Neuronal stem cell (in vitro differentiated cells): ENCODE measurements around the gene RASSF7.

Experiments used
- DNase-seq: peaks from one replicate; pipeline ENCODE4 v3.0.0-alpha.2; 2013; ENCODE audit warnings: low spot score
- H2AFZ ChIP-seq: one replicate; pipeline ENCODE4 v1.6.1; 2013; ENCODE audit warnings: mild to moderate bottlenecking, low read length, inconsistent platforms
- H2AK5ac ChIP-seq: 2 replicates; pipeline ENCODE4 v1.6.1; 2013; ENCODE audit warnings: low read depth, mild to moderate bottlenecking, inconsistent platforms, low read length, moderate library complexity, mixed read lengths
- H2BK120ac ChIP-seq: 2 replicates; pipeline ENCODE4 v1.6.1; 2013; ENCODE audit warnings: low read depth, mild to moderate bottlenecking, inconsistent platforms, low read length, moderate library complexity, mixed read lengths
- H2BK12ac ChIP-seq: one replicate; pipeline ENCODE4 v1.6.1; 2013; ENCODE audit warnings: low read length, inconsistent platforms
- H2BK15ac ChIP-seq: 2 replicates; pipeline ENCODE4 v1.6.1; 2013; ENCODE audit warnings: mild to moderate bottlenecking, low read length, inconsistent platforms, mixed read lengths
- H2BK5ac ChIP-seq: one replicate; pipeline ENCODE4 v1.6.1; 2013; ENCODE audit warnings: inconsistent platforms, mild to moderate bottlenecking, low read length, moderate library complexity
- H3K14ac ChIP-seq: one replicate; pipeline ENCODE4 v1.6.1; 2013; ENCODE audit warnings: low read length, inconsistent platforms
- H3K18ac ChIP-seq: 2 replicates; pipeline ENCODE4 v1.6.1; 2013; ENCODE audit warnings: low read length, inconsistent platforms
- H3K23ac ChIP-seq: 2 replicates; pipeline ENCODE4 v1.6.1; 2013; ENCODE audit warnings: low read depth, mild to moderate bottlenecking, mixed read lengths, low read length, inconsistent platforms; ENCODE audit not compliant: poor library complexity
- H3K27ac ChIP-seq: replicated peaks from 3 replicates; pipeline ENCODE4 v1.5.1; 2013; ENCODE audit warnings: low read length, inconsistent platforms
- H3K27me3 ChIP-seq, 3 experiments: 2 replicates each; pipeline ENCODE4 v1.6.1; 2013; ENCODE audit warnings: low read length in 3 of 3, mild to moderate bottlenecking in 2 of 3, inconsistent platforms in 1 of 3, low read depth in 1 of 3, mixed read lengths in 1 of 3, moderate library complexity in 1 of 3; ENCODE audit not compliant: control insufficient read depth in 3 of 3, insufficient read depth in 3 of 3
- H3K36me3 ChIP-seq, 2 donors: replicated peaks in 1 of 2; 2 replicates each; pipeline ENCODE4 v1.6.1; 2013; ENCODE audit warnings: low read length in 2 of 2; ENCODE audit not compliant: control insufficient read depth in 2 of 2, insufficient read depth in 2 of 2
- H3K4ac ChIP-seq: 2 replicates; pipeline ENCODE4 v1.6.1; 2013; ENCODE audit warnings: inconsistent platforms, mild to moderate bottlenecking, low read length, moderate library complexity
- H3K4me1 ChIP-seq, 2 donors: 1 replicate in 1 of 2; 2 replicates in 1 of 2; pipeline ENCODE4 v1.6.1; 2013; ENCODE audit warnings: low read length in 2 of 2, low read depth in 1 of 2; ENCODE audit not compliant: control insufficient read depth in 2 of 2, insufficient read depth in 1 of 2
- H3K4me2 ChIP-seq: one replicate; pipeline ENCODE4 v1.6.1; 2013; ENCODE audit warnings: mild to moderate bottlenecking, low read length, inconsistent platforms; ENCODE audit not compliant: insufficient read depth, poor library complexity, severe bottlenecking
- H3K4me3 ChIP-seq, 2 donors: 2 replicates each; pipeline ENCODE4 v1.5.1; 2013; ENCODE audit warnings: low read length in 2 of 2, mild to moderate bottlenecking in 2 of 2, inconsistent platforms in 1 of 2, moderate library complexity in 1 of 2
- H3K79me1 ChIP-seq: one replicate; pipeline ENCODE4 v1.6.1; 2013; ENCODE audit warnings: low read depth, mild to moderate bottlenecking, inconsistent platforms, low read length, moderate library complexity
- H3K9ac ChIP-seq: one replicate; pipeline ENCODE4 v1.6.1; 2013; ENCODE audit warnings: mild to moderate bottlenecking, low read depth, low read length, inconsistent platforms; ENCODE audit not compliant: poor library complexity
- H3K9me3 ChIP-seq, 2 donors: replicated peaks in 1 of 2; 2 replicates each; pipeline versions ENCODE3 to v1.6.1; 2013; ENCODE audit warnings: low read length in 2 of 2, mild to moderate bottlenecking in 2 of 2, inconsistent platforms in 1 of 2, low read depth in 1 of 2, mixed read lengths in 1 of 2, moderate library complexity in 1 of 2; ENCODE audit not compliant: control insufficient read depth in 2 of 2, insufficient read depth in 1 of 2
- H4K8ac ChIP-seq: one replicate; pipeline ENCODE4 v1.6.1; 2013; ENCODE audit warnings: low read depth, mild to moderate bottlenecking, inconsistent platforms, low read length, moderate library complexity
- H4K91ac ChIP-seq: one replicate; pipeline ENCODE4 v1.6.1; 2013; ENCODE audit warnings: low read length, low read depth, mild to moderate bottlenecking, inconsistent platforms; ENCODE audit not compliant: poor library complexity
- WGBS, 2 donors: extraction: QIAGEN DNeasy Blood & Tissue Kit; methylation state at CpG; one replicate each; pipeline ENCODE4 v1.1.7; 2013; ENCODE audit warnings: missing lambda C conversion rate in 2 of 2, mixed read lengths in 1 of 2; ENCODE audit not compliant: insufficient read length in 2 of 2, insufficient replicate concordance in 1 of 2; ENCODE audit errors: extremely low coverage in 2 of 2; 5-methylcytosine and 5-hydroxymethylcytosine counted together

RASSF7 gene

DNA sequence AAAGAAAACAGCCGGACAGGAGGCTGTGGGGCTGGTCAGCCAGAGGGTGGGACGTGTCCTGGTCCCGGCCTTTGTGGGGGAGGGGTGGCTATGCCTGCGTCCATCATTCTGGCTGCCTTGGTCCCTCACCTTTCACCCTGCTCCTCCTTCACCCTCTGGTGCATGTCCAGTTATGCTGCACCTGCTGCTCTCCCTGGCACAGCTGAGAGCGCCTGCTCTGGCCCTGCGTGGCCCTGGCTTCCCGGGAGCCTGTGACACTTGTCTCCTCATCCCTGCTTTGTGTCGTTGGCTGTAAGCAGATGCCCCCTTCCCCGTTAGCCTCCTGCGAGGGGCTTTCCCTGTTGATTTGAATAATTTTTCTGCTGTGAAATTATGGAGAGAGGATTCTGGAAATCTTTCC, 32.1 kb downstream of the RASSF7 start:
- Histone ChIP-seq H3K27ac (no peak overlapping the region), H3K4me3 (no peak overlapping the region), H2BK12ac (no peak overlapping the region), H3K23ac (no peak overlapping the region), H3K27me3 (no peaks in the 10 kb centered on the region), H3K4ac (no peak overlapping the region), H2AK5ac (no peak overlapping the region), H3K4me1 (no peaks in the 10 kb centered on the region), H4K8ac (no peak overlapping the region), H4K91ac (no peak overlapping the region), H2BK15ac (no peak overlapping the region), H3K4me2 (no peak overlapping the region), H3K9me3 (no peaks in the 10 kb centered on the region), H3K14ac (no peak overlapping the region), H2BK5ac (no peak overlapping the region), H2BK120ac (no peak overlapping the region), H2AFZ (no peak overlapping the region), H3K79me1 (peaks cover 2% of the 10 kb centered on the region), H3K36me3 (peaks cover 59 to 97% of the 10 kb centered on the region in 2 donors), H3K9ac (no peak overlapping the region), H3K18ac (no peak overlapping the region)
- no peak for DNase-seq
- no CpG with 5 or more reads among the region's 10 CpGs for WGBS, 2 donors

DNA sequence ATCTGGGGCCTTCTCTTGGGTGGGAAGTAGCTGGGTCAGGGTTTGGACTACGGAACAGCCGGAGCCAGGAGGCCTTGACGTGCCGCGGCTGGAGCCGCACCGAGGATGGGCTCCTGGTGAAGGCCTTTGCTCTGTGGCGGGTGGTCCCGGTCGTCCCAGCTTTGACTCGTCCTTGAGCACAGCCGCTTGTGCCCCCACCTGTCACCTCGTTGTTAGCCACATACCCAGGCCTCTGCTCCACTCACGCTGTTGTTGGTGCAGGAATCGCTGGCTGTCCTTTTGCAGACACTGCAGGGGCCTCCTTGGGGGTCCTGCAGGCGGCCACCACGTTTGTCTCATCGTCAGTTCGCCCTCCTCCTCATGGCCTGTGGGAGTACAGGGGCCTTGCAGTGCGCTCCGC, 32.6 kb downstream of the RASSF7 start:
- no peak overlapping the region for H2BK12ac ChIP-seq
- H3K27me3 ChIP-seq, result no peaks in the 10 kb centered on the region
- no peak overlapping the region for H3K4me2 ChIP-seq
- no CpG with 5 or more reads among the region's 21 CpGs for WGBS, 2 donors
- no peak overlapping the region for H2BK120ac ChIP-seq
- no peak overlapping the region for H3K9ac ChIP-seq
- H2AK5ac ChIP-seq, result no peak overlapping the region
- no peak for DNase-seq
- no peak overlapping the region for H3K14ac ChIP-seq
- H4K91ac ChIP-seq, result no peak overlapping the region
- no peak overlapping the region for H2BK15ac ChIP-seq
- no peak overlapping the region for H3K4ac ChIP-seq
- H3K4me3 ChIP-seq, result no peak overlapping the region
- no peak overlapping the region for H3K18ac ChIP-seq
- H3K79me1 ChIP-seq, result peaks cover 4% of the 10 kb centered on the region
- no peak overlapping the region for H3K27ac ChIP-seq
- no peak overlapping the region for H2AFZ ChIP-seq
- H3K9me3 ChIP-seq, result no peaks in the 10 kb centered on the region
- no peak overlapping the region for H3K23ac ChIP-seq
- H2BK5ac ChIP-seq, result no peak overlapping the region
- no peaks in the 10 kb centered on the region for H3K4me1 ChIP-seq
- H4K8ac ChIP-seq, result no peak overlapping the region
- H3K36me3 ChIP-seq, result peaks cover 61 to 97% of the 10 kb centered on the region in 2 donors

DNA sequence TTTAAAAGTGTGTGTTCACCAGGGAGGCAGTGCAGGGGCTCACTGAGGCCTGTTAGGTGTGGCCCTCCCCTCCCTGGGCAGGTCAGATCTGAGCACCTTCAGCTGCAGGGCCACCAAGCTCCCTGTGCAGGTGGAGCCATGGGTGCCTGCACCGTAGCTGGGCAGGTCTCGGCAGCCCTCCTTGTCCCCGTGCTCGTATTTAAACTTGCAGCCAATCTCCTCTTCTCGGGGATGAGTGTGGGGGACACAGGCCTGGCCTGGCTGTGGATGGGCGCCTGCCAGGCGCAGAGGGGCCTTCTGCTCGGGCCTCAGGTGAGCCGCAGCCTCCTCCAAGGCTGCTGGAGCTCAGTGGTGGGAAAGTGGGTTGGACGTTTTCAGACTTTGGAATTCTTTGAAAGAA, 34.6 kb downstream of the RASSF7 start:
- H3K23ac ChIP-seq, result peak overlapping the region; percentile 55
- no peak overlapping the region for H2BK120ac ChIP-seq
- H3K4me2 ChIP-seq, result no peak overlapping the region
- no peak overlapping the region for H2AK5ac ChIP-seq
- H3K4me1 ChIP-seq, result no peaks in the 10 kb centered on the region
- H4K8ac ChIP-seq, result no peak overlapping the region
- no peak for DNase-seq
- no peak overlapping the region for H3K27ac ChIP-seq
- no peaks in the 10 kb centered on the region for H3K27me3 ChIP-seq
- H2BK12ac ChIP-seq, result no peak overlapping the region
- H4K91ac ChIP-seq, result no peak overlapping the region
- H3K9ac ChIP-seq, result peak overlapping the region; percentile 12
- no peaks in the 10 kb centered on the region for H3K9me3 ChIP-seq
- H3K4me3 ChIP-seq, result no peak overlapping the region
- H2BK15ac ChIP-seq, result no peak overlapping the region
- peak overlapping the region; percentile 8 for H3K14ac ChIP-seq
- H3K79me1 ChIP-seq, result peaks cover 6% of the 10 kb centered on the region
- WGBS, 2 donors, result no CpG with 5 or more reads among the region's 10 CpGs
- no peak overlapping the region for H2AFZ ChIP-seq
- no peak overlapping the region for H2BK5ac ChIP-seq
- H3K18ac ChIP-seq, result peak overlapping the region; percentile 8
- H3K4ac ChIP-seq, result peak overlapping the region; percentile 66
- H3K36me3 ChIP-seq, result peaks cover 60 to 96% of the 10 kb centered on the region in 2 donors

DNA sequence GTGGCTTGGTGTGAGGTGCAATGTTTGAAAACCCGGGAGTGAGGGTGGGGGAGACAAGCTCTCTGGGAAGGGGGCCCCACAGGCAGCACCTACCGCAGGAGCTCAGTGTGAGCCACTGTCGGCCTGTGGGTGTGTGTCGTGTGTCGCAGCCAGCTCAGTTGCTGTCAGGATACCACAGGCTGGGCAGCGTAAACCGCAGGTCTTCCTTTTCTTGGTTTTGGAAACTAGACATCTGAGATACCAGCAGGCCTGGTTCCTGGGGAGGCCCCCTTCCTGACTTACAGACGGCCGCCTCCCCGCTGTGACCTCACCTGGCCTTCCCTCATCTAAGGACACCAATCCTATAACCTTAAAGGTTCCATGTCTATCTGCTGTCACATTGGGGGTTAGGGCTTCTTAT, 35.6 kb downstream of the RASSF7 start:
- peaks cover 60 to 92% of the 10 kb centered on the region in 2 donors for H3K36me3 ChIP-seq

More for the DNA sequence above, 35.6 kb downstream of the RASSF7 start:
- H2BK12ac ChIP-seq, result no peak overlapping the region
- H3K9me3 ChIP-seq, result no peaks in the 10 kb centered on the region
- H3K4ac ChIP-seq, result no peak overlapping the region
- DNase-seq, result no peak
- H3K9ac ChIP-seq, result no peak overlapping the region
- H3K4me1 ChIP-seq, result no peaks in the 10 kb centered on the region
- H2AK5ac ChIP-seq, result no peak overlapping the region
- H4K8ac ChIP-seq, result no peak overlapping the region
- H2AFZ ChIP-seq, result no peak overlapping the region
- no peak overlapping the region for H2BK120ac ChIP-seq
- H3K14ac ChIP-seq, result no peak overlapping the region
- H3K18ac ChIP-seq, result no peak overlapping the region
- no peaks in the 10 kb centered on the region for H3K27me3 ChIP-seq
- H3K23ac ChIP-seq, result no peak overlapping the region
- H2BK15ac ChIP-seq, result no peak overlapping the region
- H3K79me1 ChIP-seq, result peaks cover 6% of the 10 kb centered on the region
- no peak overlapping the region for H3K4me2 ChIP-seq
- no peak overlapping the region for H3K4me3 ChIP-seq
- no peak overlapping the region for H3K27ac ChIP-seq
- no peak overlapping the region for H4K91ac ChIP-seq
- no peak overlapping the region for H2BK5ac ChIP-seq
- WGBS, 2 donors, result no CpG with 5 or more reads among the region's 10 CpGs
